Measurements from ENCODE around the gene CASKIN1.
"Not testable (repeated sequence)": the region's sequence is repeated elsewhere in the genome, so short reads cannot be mapped to it uniquely, and the experiment has no call there.

Gene CASKIN1

GRCh38 chr16:2211923-2212347, 15.5 kb upstream of the CASKIN1 start:
- DNase-seq (ENCODE audit: low read depth in 2 of 2): no peak

- no peak for DNase-seq (ENCODE audit: low read depth in 2 of 2)
Measured at GRCh38 chr16:2210386-2211365, 14.3 kb upstream of the CASKIN1 start, which contains the start of gene BRICD5. TSS of gene BRICD5 (minus strand) at chr16:2210863. CDS start at chr16:2210833, 30 bp downstream.

- DNase-seq (ENCODE audit: low read depth in 2 of 2): no peak
Measured at GRCh38 chr16:2210009-2210332, 13.6 kb upstream of the CASKIN1 start.

GRCh38 chr16:2209258-2210008, 13.0 kb upstream of the CASKIN1 start:
- no peak for DNase-seq (ENCODE audit: low read depth in 2 of 2)

- no peak for DNase-seq (ENCODE audit: low read depth in 2 of 2)
Measured at GRCh38 chr16:2208772-2209171, 12.4 kb upstream of the CASKIN1 start.

GRCh38 chr16:2208308-2208707, 11.9 kb upstream of the CASKIN1 start:
- no peak for DNase-seq (ENCODE audit: low read depth in 2 of 2)

- no peak for DNase-seq (ENCODE audit: low read depth in 2 of 2)
Measured at GRCh38 chr16:2207872-2208271, 11.5 kb upstream of the CASKIN1 start.

- DNase-seq (ENCODE audit: low read depth in 2 of 2): no peak
Measured at GRCh38 chr16:2206780-2207433, 10.5 kb upstream of the CASKIN1 start.

- DNase-seq (ENCODE audit: low read depth in 2 of 2): no peak
Measured at GRCh38 chr16:2206420-2206779, 10.0 kb upstream of the CASKIN1 start.

- no peak for DNase-seq (ENCODE audit: low read depth in 2 of 2)
Measured at GRCh38 chr16:2205967-2206313, 9.5 kb upstream of the CASKIN1 start.

GRCh38 chr16:2205104-2205966, 8.9 kb upstream of the CASKIN1 start, which contains the start of gene MLST8:
TSS of gene MLST8 (plus strand) at chr16:2205454. CDS start at chr16:2206086, 632 bp downstream.
- DNase-seq (ENCODE audit: low read depth in 2 of 2): peak; percentile 76 to 81

GRCh38 chr16:2204416-2205103, 8.2 kb upstream of the CASKIN1 start:
- DNase-seq (ENCODE audit: low read depth in 2 of 2): no peak

GRCh38 chr16:2203119-2203688, 6.8 kb upstream of the CASKIN1 start:
- DNase-seq (ENCODE audit: low read depth in 2 of 2): not testable (repeated sequence)

- no peak for DNase-seq (ENCODE audit: low read depth in 2 of 2)
Measured at GRCh38 chr16:2200313-2200712, 3.9 kb upstream of the CASKIN1 start.

- no peak for DNase-seq (ENCODE audit: low read depth in 2 of 2)
Measured at GRCh38 chr16:2199621-2200139, 3.3 kb upstream of the CASKIN1 start.

- no peak for DNase-seq (ENCODE audit: low read depth in 2 of 2)
Measured at GRCh38 chr16:2199095-2199494, 2.7 kb upstream of the CASKIN1 start.

GRCh38 chr16:2198283-2198682, 1.9 kb upstream of the CASKIN1 start:
- DNase-seq (ENCODE audit: low read depth in 2 of 2): no peak

- DNase-seq (ENCODE audit: low read depth in 2 of 2): no peak
Measured at GRCh38 chr16:2197765-2198164, 1.4 kb upstream of the CASKIN1 start.

- DNase-seq (ENCODE audit: low read depth in 2 of 2): no peak
Measured at GRCh38 chr16:2196981-2197511, 641 bp upstream of the CASKIN1 start.
